Stomach (tissue), 9 donors: ENCODE data around the gene MTNR1A. TPM values are rescaled to one million over a fixed set of nuclear protein-coding genes. Genes with fewer than 3 reads are reported as not detected.
A peak's percentile ranks its signal among the peaks of the same experiment; 100 is the strongest.

Source experiments
- DNase-seq, 2 donors: peaks; one replicate each; pipeline versions ENCODE4 v3.0.0 to v3.0.0-alpha.2; 2013 to 2019
- H3K27ac ChIP-seq, 5 donors: fragments of 200-600 bp in 4 of 5; sonication (generic) in 4 of 5; one replicate each; pipeline ENCODE4 v1.5.1; 2013 to 2019; ENCODE audit warnings: mild to moderate bottlenecking in 1 of 5, moderate library complexity in 1 of 5
- H3K27me3 ChIP-seq, 3 donors: fragments of 200-600 bp; sonication (generic); one replicate each; pipeline ENCODE4 v1.5.1; 2017 to 2019; ENCODE audit warnings: mixed run types in 1 of 3
- H3K36me3 ChIP-seq, 4 donors: fragments of 200-600 bp; sonication (generic); 1 replicate in 3 of 4; 2 replicates in 1 of 4; pipeline ENCODE4 v1.5.1; 2016 to 2019
- H3K4me1 ChIP-seq, 4 donors: fragments of 200-600 bp; sonication (generic); one replicate each; pipeline ENCODE4 v1.5.1; 2016 to 2019
- H3K4me3 ChIP-seq, 4 donors: fragments of 200-600 bp; sonication (generic) in 3 of 4; one replicate each; pipeline ENCODE4 v1.5.1; 2016 to 2019; ENCODE audit warnings: mild to moderate bottlenecking in 1 of 4
- H3K9me3 ChIP-seq, 4 donors: fragments of 200-600 bp; sonication (generic); one replicate each; pipeline ENCODE4 v1.5.1; 2016 to 2019
- EP300 ChIP-seq: sonication (generic); formaldehyde crosslinking; IDR thresholded peaks from one replicate; pipeline ENCODE4 v1.6.1; 2017; ENCODE audit warnings: antibody characterized with exemption
- POLR2A ChIP-seq, 4 donors: fragments of 450-650 bp; IDR thresholded peaks; one replicate each; pipeline ENCODE4 v1.6.1; 2016; ENCODE audit warnings: antibody characterized with exemption in 4 of 4, control low read depth in 2 of 4, mild to moderate bottlenecking in 1 of 4, moderate library complexity in 1 of 4
- POLR2AphosphoS5 ChIP-seq, 3 donors: sonication (generic); formaldehyde crosslinking; IDR thresholded peaks; one replicate each; pipeline ENCODE4 v1.6.1; 2016; ENCODE audit warnings: antibody characterized with exemption in 3 of 3
- WGBS, 5 donors: extraction: QIAGEN DNeasy Blood & Tissue Kit in 3 of 5; methylation state at CpG; one replicate each; pipeline versions ENCODE4 v1.1.5 to v1.1.7; 2013 to 2018; 5-methylcytosine and 5-hydroxymethylcytosine counted together
- intact Hi-C: fragments of 100-400 bp; cut with DNase I; formaldehyde crosslinking; loops from one replicate; pipeline ENCODE4 v1.15.1; 2023; ENCODE audit warnings: low total_unique reads
- polyA plus RNA-seq, 3 donors: library from polyadenylated mRNA; stranded (reverse); fragments of 200-250 nt; gene quantifications; one replicate each; pipeline ENCODE4 v1.2.3, GENCODE V29; 2013
- total RNA-seq, 5 donors: library from RNA; depleted of rRNA; stranded (reverse); fragments of >200 nt; gene quantifications; one replicate each; pipeline versions ENCODE4 v1.1.0 to v1.2.3, GENCODE V29; 2014 to 2016
- TF ChIP-seq, protein P1 (sequence below), 7 experiments: fragments of 450-650 bp in 4 of 7; fragments of 200-600 bp in 3 of 7; sonication (generic) in 3 of 7; IDR thresholded peaks; one replicate each; pipeline ENCODE4 v1.5.1; 2016 to 2019; ENCODE audit warnings: antibody characterized with exemption in 7 of 7, control low read depth in 2 of 7, mild to moderate bottlenecking in 1 of 7
- donor health status: healthy with polysubstance abuse.
- donor health status: Bipolar disorder and iron deficiency.
- donor health status: healthy.

Gene MTNR1A
- total and polyA plus RNA-seq, 8 donors = 0.55 TPM; not detected in 7

DNA sequence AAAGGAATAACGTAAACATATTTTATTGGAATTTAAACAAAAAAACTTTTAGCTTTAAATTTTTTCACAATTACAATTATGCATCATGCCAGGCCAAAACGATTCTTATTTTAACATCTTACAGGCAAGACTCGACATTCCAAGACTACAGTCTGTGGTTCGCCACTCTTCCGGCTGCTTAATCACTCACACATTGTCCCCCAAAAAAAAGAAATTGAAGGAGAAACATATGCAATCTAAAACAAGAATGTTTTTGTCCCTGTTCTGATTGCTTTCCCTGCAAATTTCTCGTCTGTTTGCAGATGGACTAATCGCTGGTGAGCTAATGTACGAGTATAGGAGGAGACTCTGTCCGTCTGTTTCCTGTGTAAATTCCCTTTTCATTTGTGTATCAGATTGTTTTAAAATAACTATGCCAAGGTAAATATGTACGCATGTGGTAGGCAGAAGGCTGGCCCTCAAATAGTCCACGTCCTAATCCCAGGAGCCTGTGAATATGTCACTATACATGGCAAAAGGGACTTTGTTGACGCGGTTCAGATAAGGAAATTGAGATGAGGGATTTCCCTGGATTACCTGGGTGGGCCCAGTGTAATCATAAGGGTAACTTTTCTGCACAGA, 37.7 kb upstream of the MTNR1A start:
- TF ChIP-seq, protein P1, sequence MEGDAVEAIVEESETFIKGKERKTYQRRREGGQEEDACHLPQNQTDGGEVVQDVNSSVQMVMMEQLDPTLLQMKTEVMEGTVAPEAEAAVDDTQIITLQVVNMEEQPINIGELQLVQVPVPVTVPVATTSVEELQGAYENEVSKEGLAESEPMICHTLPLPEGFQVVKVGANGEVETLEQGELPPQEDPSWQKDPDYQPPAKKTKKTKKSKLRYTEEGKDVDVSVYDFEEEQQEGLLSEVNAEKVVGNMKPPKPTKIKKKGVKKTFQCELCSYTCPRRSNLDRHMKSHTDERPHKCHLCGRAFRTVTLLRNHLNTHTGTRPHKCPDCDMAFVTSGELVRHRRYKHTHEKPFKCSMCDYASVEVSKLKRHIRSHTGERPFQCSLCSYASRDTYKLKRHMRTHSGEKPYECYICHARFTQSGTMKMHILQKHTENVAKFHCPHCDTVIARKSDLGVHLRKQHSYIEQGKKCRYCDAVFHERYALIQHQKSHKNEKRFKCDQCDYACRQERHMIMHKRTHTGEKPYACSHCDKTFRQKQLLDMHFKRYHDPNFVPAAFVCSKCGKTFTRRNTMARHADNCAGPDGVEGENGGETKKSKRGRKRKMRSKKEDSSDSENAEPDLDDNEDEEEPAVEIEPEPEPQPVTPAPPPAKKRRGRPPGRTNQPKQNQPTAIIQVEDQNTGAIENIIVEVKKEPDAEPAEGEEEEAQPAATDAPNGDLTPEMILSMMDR (IDR thresholded peaks at IDR 0.05) = no peak
- TF ChIP-seq POLR2A (IDR thresholded peaks at IDR 0.05) (no peak), POLR2AphosphoS5 (IDR thresholded peaks at IDR 0.05) (peak in 1 of 3 donors; percentile 32)
- H3K27me3 ChIP-seq = no peaks in the 10 kb centered on the region
- peak overlapping the region in 2 of 5 donors; percentile 48 to 50 for H3K27ac ChIP-seq
- no peaks in the 10 kb centered on the region for H3K9me3 ChIP-seq
- intact Hi-C loops = no loop called here
- H3K4me3 ChIP-seq = no peak overlapping the region
- peaks cover 10 to 80% (median 66%) of the 10 kb centered on the region in 4 donors for H3K36me3 ChIP-seq
- DNase-seq = no peak
- peaks cover 0 to 9% (median 0%) of the 10 kb centered on the region in 4 donors for H3K4me1 ChIP-seq
- 48 to 67% (median 58%) methylated on average over 13 of the region's 13 CpGs for WGBS, 5 donors

DNA sequence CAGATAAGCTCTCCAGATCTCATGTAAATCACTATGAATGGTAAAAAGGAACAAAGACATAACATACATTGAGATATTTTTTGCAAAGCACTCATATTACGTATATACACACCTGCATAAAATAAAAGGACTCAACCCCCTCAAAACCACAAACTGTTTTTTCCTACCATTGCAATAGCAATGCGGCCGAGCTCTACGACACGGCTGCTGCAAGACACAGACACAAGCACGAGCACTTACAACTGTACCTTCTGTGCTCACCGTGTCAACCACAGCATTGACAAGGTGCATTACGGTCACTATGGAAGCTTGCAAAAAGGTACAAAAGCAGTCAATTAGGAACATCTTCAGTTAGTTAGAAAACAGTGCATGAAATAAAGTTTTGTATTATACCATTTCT, 37.1 kb upstream of the MTNR1A start:
- Histone ChIP-seq H3K4me3 (no peak overlapping the region), H3K27me3 (no peaks in the 10 kb centered on the region), H3K27ac (no peak overlapping the region), H3K9me3 (no peaks in the 10 kb centered on the region), H3K4me1 (peaks cover 0 to 9% (median 0%) of the 10 kb centered on the region in 4 donors), H3K36me3 (peaks cover 10 to 76% (median 62%) of the 10 kb centered on the region in 4 donors)
- TF ChIP-seq POLR2AphosphoS5 (IDR thresholded peaks at IDR 0.05) (no peak), POLR2A (IDR thresholded peaks at IDR 0.05) (no peak), EP300 (no peak)
- TF ChIP-seq, protein P1 (IDR thresholded peaks at IDR 0.05) = no peak
- intact Hi-C loops = no loop called here
- 94 to 97% (median 96%) methylated on average over 8 of the region's 8 CpGs for WGBS, 5 donors
- DNase-seq = no peak

DNA sequence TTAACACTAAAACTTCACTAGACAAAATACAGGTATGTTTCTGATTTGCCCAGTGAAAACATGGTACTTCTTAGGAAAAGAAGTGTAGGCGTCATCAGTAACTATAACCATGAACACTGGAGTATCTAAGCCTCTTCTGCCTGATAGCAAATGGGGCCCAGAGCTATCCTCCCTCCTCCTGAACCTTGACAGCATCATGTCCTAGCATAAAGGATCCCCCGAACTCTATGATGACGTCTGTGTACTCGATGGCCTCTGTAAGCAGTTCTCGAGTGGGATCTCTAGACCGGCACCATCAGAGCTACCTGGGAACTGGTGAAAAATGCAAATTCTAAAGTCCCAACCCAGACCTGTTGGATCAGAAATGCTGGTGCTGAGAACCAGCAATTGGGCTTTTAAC, 36.3 kb upstream of the MTNR1A start:
- no peak for DNase-seq
- Histone ChIP-seq H3K27ac (no peak overlapping the region), H3K27me3 (no peaks in the 10 kb centered on the region), H3K9me3 (no peaks in the 10 kb centered on the region), H3K4me1 (peaks cover 0 to 9% (median 0%) of the 10 kb centered on the region in 4 donors), H3K36me3 (peaks cover 7 to 68% (median 54%) of the 10 kb centered on the region in 4 donors), H3K4me3 (no peak overlapping the region)
- TF ChIP-seq POLR2A (IDR thresholded peaks at IDR 0.05) (no peak), EP300 (no peak)
- WGBS, 5 donors = 89 to 96% (median 91%) methylated on average over 6 of the region's 6 CpGs
- intact Hi-C loops = no loop called here

DNA sequence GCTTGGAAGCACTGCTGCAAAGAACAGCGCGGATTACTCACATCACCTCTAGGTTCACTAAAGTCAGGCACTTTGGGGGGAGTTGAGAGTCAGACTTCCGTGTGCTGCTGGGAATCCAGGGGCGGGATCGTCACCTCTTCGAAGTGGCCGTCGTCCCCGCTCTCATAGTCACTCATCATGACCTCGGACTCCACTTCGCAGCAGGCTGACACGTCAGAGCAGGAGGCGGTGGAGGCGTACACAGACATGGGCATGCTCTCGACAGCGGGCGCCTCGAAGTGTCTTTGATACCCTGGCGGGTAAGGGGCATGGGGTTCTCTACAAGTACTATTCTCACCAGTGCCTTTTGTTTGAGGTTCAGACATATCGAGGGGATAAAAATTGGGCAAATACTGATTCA, 33.1 kb upstream of the MTNR1A start:
- Histone ChIP-seq H3K27ac (no peak overlapping the region), H3K36me3 (peaks cover 6 to 49% (median 35%) of the 10 kb centered on the region in 4 donors), H3K4me3 (no peak overlapping the region), H3K9me3 (no peaks in the 10 kb centered on the region), H3K27me3 (no peaks in the 10 kb centered on the region), H3K4me1 (peaks cover 0 to 9% (median 0%) of the 10 kb centered on the region in 4 donors)
- WGBS, 5 donors = 93 to 98% (median 96%) methylated on average over 20 of the region's 20 CpGs
- DNase-seq = no peak
- intact Hi-C loops = loop anchor here (10.0 kb wide), 2 partner anchors 104 to 294 kb away; no protein-coding TSS in a partner anchor
- no peak for TF ChIP-seq POLR2AphosphoS5 (IDR thresholded peaks at IDR 0.05)

DNA sequence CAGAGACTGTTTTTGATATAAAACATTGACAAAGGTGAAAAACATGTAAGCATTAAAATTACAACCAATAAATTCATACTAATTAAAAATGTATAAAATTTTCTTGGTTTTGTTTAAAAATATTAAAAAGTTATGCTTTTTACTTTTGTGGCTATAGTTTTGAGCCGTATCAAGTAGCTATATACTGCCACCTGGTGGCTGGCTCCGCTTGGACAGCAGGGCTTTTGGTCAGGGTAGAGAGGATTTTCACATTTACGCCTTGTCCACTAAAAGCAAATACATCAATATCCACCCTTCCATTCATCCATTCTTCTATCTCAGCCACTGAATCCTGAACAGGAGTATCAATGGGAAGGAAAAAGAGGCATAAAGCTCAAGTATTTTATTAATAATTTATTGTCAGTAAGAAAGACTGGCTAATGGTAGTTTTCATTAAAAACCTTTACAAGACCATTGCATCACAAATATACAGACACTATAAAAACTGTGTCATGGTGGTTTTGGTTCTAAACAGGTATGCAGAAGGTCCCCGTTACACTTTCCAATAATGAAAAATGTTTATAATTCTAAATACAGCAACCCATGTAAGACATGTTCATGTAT, 32.1 kb upstream of the MTNR1A start:
- DNase-seq = peak; percentile 78 to 87
- peaks cover 0 to under 1% (median 0%) of the 10 kb centered on the region in 4 donors for H3K9me3 ChIP-seq
- no peak overlapping the region for H3K4me3 ChIP-seq
- H3K27ac ChIP-seq = no peak overlapping the region
- 27 to 33% (median 31%) methylated on average over 4 of the region's 4 CpGs for WGBS, 5 donors
- peaks cover 0 to 2% (median 0%) of the 10 kb centered on the region in 4 donors for H3K4me1 ChIP-seq
- peaks cover 6 to 47% (median 29%) of the 10 kb centered on the region in 4 donors for H3K36me3 ChIP-seq
- TF ChIP-seq, protein P1 (IDR thresholded peaks at IDR 0.05) = peak in 5 of 7 experiments; percentile 36 to 90 (median 86)
- TF ChIP-seq POLR2AphosphoS5 (IDR thresholded peaks at IDR 0.05) = no peak
- no peaks in the 10 kb centered on the region for H3K27me3 ChIP-seq
- intact Hi-C loops = loop anchor here (10.0 kb wide), 2 partner anchors 103 to 293 kb away; no protein-coding TSS in a partner anchor
